GM19467 (cell line): ENCODE data around the gene OR51V1.
"Not testable (repeated sequence)": the region's sequence is repeated elsewhere in the genome, so short reads cannot be mapped to it uniquely, and the experiment has no call there.

Experiments used
- ATAC-seq: cut with Tn5 transposase; IDR thresholded peaks from one replicate; pipeline ENCODE4 v1.9.1; 2021; ENCODE audit warnings: mild to moderate bottlenecking, moderate library complexity; ENCODE audit not compliant: unreplicated experiment

The OR51V1 gene

GRCh38 chr11:5200582-5200981, at the start of gene OR51V1:
TSS of gene OR51V1 (minus strand) at chr11:5200682. CDS start at chr11:5200682, 0 bp downstream.
- no peak for ATAC-seq

- not testable (repeated sequence) for ATAC-seq
Measured at GRCh38 chr11:5249807-5250396, 49.4 kb upstream of the OR51V1 start, which contains the start of gene HBG1. TSS of gene HBG1 (minus strand) at chr11:5249857. CDS start at chr11:5249804, 53 bp downstream.

GRCh38 chr11:5248498-5248897, 48.0 kb upstream of the OR51V1 start:
- ATAC-seq: not testable (repeated sequence)

GRCh38 chr11:5247472-5248192, 47.1 kb upstream of the OR51V1 start:
- no peak for ATAC-seq

- no peak for ATAC-seq
Measured at GRCh38 chr11:5246772-5247471, 46.4 kb upstream of the OR51V1 start.

GRCh38 chr11:5245155-5245554, 44.7 kb upstream of the OR51V1 start:
- no peak for ATAC-seq

GRCh38 chr11:5243816-5244180, 43.3 kb upstream of the OR51V1 start:
- no peak for ATAC-seq

GRCh38 chr11:5242933-5243815, 42.7 kb upstream of the OR51V1 start:
- peak; percentile 83 for ATAC-seq

- ATAC-seq: no peak
Measured at GRCh38 chr11:5242208-5242607, 41.7 kb upstream of the OR51V1 start.

- ATAC-seq: no peak
Measured at GRCh38 chr11:5241458-5241857, 41.0 kb upstream of the OR51V1 start.

GRCh38 chr11:5240458-5240857, 40.0 kb upstream of the OR51V1 start:
- ATAC-seq: no peak

- no peak for ATAC-seq
Measured at GRCh38 chr11:5240056-5240455, 39.6 kb upstream of the OR51V1 start.

GRCh38 chr11:5239046-5239445, 38.6 kb upstream of the OR51V1 start:
- no peak for ATAC-seq

GRCh38 chr11:5238486-5238885, 38.0 kb upstream of the OR51V1 start:
- ATAC-seq: no peak

- no peak for ATAC-seq
Measured at GRCh38 chr11:5237420-5237819, 36.9 kb upstream of the OR51V1 start.

- ATAC-seq: no peak
Measured at GRCh38 chr11:5235364-5236095, 35.0 kb upstream of the OR51V1 start.

- ATAC-seq: peak; percentile 71
Measured at GRCh38 chr11:5234381-5234834, 33.9 kb upstream of the OR51V1 start, which contains the start of gene HBD. TSS of gene HBD (minus strand) at chr11:5234483. CDS start at chr11:5234433, 50 bp downstream.

- ATAC-seq: no peak
Measured at GRCh38 chr11:5233307-5233706, 32.8 kb upstream of the OR51V1 start.

GRCh38 chr11:5232821-5233220, 32.3 kb upstream of the OR51V1 start:
- ATAC-seq: no peak

- no peak for ATAC-seq
Measured at GRCh38 chr11:5232176-5232575, 31.7 kb upstream of the OR51V1 start.
